Urothelium cell line (cell line): Measurements from ENCODE around the gene TLE4.

Experiments
- DNase-seq: peaks from one replicate; pipeline ENCODE4 v3.0.0; 2011; ENCODE audit warnings: low spot score, mixed read lengths
- FAIRE-seq: peaks from 2 replicates; lab custom pipeline; 2011; peaks lifted over from hg19 to GRCh38; lab: Jason Lieb, UNC

Gene TLE4

DNA sequence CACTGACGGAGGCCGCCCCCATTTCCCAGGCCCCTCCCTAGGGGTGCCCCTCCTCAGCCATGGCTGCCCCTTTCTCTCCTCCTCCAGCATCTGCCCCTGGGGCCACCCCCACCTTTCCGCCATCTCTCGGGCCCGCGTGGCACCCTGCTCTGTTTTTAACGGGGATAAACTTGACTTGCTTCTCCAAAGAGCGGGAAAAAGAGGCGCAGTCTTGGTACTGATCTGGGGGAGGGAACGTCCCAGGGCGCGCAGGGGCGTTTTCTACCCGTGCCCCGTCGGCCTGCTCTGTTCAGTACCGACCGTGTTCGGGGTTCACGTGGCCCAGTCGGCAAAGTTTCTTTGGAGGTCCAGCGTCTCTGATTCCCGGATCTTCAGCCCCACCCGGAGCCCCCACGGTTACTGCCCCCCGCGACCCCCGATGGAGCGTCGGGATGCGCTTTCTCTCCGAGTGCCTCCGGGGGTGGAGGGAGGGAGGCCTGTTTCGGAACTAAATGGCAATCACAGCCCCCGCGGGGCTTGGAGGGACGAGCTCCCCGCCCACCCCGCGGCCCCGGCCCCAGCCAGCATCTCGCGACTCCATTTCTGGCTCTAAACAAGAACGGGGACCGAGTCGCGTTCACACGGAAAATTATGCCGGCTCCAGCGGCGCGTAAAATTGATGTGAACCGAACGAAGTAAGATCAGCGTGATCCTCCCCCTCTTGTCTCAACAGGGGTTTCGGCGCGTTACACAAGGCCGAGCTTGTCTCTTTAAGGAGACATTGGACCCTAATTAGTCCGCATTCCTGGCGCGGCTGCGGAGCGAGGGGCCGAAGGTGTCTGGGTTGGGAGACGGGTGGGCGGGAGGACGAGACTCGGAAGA is 1.1 kb upstream of the TLE4 start:
- FAIRE-seq = no peak
- DNase-seq = no peak

GRCh38 chr9:79572032-79572607 is 355 bp downstream of the TLE4 start:
- FAIRE-seq (no peak), DNase-seq (no peak)

GRCh38 chr9:79572608-79573411 is 1.0 kb downstream of the TLE4 start:
- DNase-seq (no peak), FAIRE-seq (no peak)

GRCh38 chr9:79573412-79573923 is 1.7 kb downstream of the TLE4 start:
- DNase-seq (no peak), FAIRE-seq (no peak)

DNA sequence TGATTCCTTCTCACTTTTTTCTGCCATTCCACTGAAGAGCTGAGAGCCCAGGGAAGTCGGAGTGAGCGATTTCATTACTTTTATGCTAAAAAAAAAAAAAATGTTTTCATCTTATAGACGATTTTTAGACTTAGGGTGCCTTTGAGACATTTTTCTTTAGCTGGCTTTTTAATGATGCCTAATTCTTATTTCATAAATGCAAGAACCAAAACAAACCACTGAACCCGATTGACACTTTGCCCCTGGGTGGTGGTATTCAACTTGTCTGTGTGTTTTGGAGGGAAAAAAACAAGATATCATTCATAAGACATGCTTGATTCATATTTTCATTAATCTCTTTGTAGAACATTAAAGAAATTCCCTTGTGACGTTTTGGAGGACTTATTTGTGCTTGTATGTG is 2.4 kb downstream of the TLE4 start:
- FAIRE-seq (no peak), DNase-seq (no peak)

GRCh38 chr9:79574781-79575180 is 3.0 kb downstream of the TLE4 start:
- FAIRE-seq (no peak), DNase-seq (no peak)

DNA sequence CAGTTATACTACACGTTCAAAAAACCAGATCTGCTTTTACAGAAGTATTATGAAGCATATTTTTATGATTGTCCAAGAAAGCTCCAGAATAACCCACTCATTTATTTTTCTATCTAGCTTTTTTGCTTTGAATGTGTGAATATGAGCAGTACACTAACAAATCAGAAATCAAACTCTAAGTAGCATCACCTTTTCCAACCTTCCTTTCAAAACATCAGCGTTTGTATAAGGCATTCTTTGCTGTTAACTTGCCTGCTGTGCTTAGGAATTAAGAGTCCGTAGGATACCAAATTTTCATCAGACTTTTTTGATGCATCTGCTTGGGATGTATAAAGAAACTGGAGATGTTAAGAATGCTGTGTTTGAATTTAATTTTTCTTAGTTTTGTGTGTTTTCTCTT is 3.8 kb downstream of the TLE4 start:
- no peak for DNase-seq
- FAIRE-seq = no peak

GRCh38 chr9:79577969-79578723 is 6.4 kb downstream of the TLE4 start:
- FAIRE-seq (no peak), DNase-seq (no peak)

DNA sequence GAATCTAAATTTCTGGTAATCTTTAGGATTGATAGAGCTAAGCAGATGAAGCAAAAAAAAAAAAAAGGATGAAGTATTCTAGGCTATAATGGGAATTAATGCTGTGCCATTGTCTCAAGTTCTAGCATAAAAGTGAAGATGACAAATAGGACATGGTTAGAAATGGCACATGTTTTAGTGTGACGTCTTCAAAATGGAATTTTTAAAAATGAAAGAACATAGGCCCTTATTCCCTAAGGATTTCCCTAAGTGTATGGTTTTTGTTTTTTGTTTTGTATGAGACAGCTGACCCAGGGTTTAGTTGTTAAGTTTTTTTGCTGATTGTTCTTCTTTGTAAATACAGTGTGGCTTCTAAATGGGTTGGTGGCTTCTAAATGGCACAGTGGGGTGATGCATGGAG is 7.1 kb downstream of the TLE4 start:
- FAIRE-seq (no peak), DNase-seq (no peak)

DNA sequence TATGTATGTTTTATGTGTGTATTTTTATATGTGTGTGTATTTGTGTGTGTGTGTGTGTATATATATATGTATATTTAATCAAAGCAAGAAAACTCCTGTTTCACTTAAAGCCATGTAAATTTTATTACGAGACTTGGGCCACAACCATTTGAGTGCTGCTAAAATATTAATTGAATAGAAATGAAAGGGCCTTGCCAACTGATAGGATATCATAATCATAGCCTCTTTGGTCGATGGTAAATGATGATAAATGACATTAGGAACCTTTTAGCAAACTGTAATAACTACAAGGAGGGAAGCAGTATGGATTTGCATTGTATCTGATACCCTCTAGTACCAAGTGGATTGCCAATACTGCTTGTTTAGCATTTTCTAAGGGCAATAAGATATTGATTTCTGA is 7.9 kb downstream of the TLE4 start:
- FAIRE-seq = no peak
- no peak for DNase-seq

GRCh38 chr9:79580055-79580454 is 8.3 kb downstream of the TLE4 start:
- DNase-seq = no peak
- no peak for FAIRE-seq

DNA sequence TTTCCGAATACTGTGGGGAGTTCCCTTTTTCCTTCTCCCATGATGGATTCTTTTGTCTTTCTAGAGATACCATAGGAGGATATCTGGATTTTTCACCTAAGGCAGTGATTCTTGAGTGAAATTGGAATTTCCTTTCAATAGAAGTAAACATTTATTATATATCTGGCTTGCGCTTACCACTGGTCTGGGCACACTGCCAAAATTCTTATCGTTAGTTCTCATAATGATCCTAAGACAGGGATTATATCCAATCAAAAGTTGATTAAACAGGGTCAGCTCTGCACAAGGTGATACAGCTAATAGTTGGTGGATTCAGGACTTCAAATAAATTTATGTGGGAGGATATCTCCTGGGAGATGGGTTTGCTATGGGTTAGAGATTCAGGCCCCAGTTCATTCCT is 9.6 kb downstream of the TLE4 start:
- FAIRE-seq = no peak

DNA sequence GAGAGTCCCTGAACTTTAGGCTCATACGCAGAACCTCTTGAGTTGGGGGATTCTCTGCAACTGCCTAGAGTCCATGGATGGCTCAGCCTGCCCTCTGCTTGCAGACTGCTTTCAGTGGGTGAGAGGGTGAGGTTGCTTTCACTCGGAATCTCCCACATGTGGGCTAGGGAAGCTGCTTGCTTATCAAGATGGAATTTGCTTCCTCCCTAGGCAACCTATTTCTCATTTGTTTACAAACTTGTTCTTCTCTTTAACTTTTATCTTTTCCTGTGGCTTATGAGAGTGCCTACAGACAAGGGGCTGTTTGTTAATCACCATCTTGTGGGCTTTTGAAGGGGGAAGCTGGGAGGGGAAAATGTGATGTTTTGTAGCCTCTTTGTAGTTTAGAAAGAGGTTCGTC is 10.0 kb downstream of the TLE4 start:
- FAIRE-seq = no peak

More for the DNA sequence above, 9.6 kb downstream of the TLE4 start:
- no peak for DNase-seq

DNA sequence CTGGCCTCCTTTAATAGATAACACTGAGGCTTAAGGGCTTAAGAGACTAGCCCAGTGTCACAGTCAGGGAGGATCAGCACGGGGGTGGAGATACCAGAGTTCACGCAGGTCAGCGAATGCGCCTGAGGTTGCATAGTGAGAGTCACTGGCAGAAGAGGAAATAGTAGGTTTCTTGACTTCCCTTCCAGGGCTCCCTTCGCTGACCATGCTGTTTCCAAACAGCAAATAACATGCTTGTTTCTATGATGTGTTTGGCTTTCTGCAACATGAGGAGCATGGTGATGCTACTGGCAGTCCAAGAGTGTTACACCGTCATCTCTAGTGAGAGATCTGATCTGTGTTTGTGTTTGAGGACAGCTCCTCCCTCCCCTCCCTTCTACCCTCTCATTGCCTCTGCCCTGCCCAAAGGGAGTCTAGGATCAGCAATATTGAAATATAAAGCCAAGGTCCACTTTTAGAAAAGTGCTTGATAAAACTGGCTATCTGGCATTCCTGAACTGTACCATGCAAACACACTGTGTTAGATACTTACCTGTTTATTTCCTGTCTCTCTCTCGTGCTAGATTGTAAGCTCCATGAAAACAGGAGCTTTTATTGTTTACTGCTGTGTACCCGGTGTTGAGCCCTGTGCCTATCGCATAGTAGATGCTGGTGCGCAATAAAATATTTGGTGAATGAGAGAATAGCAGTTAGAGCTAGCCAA is 12.3 kb downstream of the TLE4 start:
- FAIRE-seq (no peak), DNase-seq (no peak)

More for the DNA sequence above, 10.0 kb downstream of the TLE4 start:
- peak; percentile 37 for DNase-seq

DNA sequence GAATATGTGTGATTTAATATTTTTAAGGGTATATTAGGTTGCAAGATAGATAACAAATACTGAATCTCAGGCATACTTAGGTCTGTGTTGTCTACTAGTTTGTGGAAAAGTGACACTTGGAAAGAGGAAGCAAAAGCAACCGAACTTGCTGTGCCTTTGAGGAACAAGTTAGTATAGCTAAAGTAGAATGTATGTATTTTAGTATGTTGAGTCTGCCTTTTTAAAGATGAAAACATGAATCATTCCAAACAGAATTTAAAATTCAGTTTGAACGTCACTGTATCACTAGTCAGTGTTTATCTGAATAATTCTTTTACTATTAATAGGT is 12.9 kb downstream of the TLE4 start:
- no peak for DNase-seq
- no peak for FAIRE-seq

GRCh38 chr9:79588488-79589223 is 16.9 kb downstream of the TLE4 start:
- FAIRE-seq = no peak
- DNase-seq = no peak

- DNase-seq (no peak), FAIRE-seq (no peak)
Measured at GRCh38 chr9:79591458-79591857, 19.7 kb downstream of the TLE4 start.

DNA sequence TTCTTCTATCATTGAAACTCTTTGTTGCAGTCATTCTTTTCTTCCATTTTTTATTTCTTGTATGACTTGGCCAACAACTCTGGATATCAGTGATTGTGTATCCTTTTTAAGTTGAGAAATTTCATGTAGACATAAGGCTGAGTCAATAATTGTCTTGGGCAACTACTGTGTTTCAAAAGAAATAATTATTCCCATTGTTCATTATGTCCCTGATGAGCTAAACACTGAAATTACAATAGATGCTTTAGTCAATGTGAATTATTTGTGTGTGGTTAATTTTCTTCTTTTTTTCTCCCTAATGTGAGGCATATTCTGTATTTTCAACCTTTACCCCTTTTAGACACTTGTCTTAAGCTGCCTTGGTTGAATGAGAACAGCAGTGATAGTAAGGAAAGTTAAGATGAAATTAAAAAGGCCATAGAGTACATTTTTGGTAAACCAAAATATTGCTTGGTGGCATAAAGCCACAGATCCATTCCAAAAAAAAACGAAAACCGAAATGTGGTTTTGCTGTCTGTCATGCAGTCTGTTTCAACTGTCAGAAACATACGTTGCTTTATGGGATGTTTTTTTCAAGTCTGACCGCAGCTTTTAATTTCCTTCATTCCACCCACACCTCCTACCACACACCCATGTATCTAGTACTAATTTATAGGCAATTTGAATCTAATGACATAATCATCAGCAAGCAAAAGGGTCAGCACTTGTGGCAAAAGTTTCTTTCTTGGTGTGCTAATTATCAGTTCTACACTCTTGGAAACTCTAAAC is 21.1 kb downstream of the TLE4 start:
- no peak for DNase-seq
- FAIRE-seq = no peak
